ENCODE measurements around the gene RMRP.
A peak's percentile ranks its signal among the peaks of the same experiment; 100 is the strongest.

Gene RMRP

DNA sequence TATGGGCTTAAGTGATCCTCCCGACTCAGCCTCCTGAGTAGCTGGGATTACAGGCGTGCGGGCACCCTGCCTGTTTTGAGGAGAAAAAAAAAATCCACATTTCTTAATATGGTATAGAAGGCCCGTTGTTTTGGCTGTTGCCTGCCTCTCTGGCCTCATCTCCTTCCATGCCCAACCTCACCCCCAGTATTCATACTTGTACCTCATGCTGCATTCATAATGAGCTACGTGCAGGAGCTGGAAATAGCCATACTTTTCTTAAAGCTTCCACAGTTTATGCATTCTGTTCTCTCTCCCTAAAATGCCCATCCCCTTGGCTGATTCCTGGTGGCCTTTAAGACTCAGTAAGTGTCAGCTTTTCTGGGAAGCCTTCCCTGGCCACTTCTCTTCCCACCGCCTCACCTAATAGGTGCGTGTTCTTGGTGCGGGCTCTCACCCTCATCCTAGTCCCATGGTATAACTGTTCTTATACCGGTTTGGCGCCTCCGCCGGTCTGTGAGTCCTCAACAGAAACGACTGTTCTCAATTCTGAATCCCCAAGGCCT lies 34.0 kb upstream of the RMRP start:
- no peaks in the 10 kb centered on the region for H3K79me2 ChIP-seq (ENCODE audit: low read length)
- peak overlapping the region; percentile 83; the same call in 1 of the 2 replicates for H3K4me3 ChIP-seq (ENCODE audit: low read length)
- H3K27me3 ChIP-seq (ENCODE audit: low read depth, low read length) = no peaks in the 10 kb centered on the region
- H4K20me1 ChIP-seq (ENCODE audit: insufficient read depth, low read length) = no peaks in the 10 kb centered on the region; the same call in 1 of the 2 replicates
- H2AFZ ChIP-seq (ENCODE audit: low read depth, low read length) = no peak overlapping the region
- H3K9ac ChIP-seq (ENCODE audit: low read length) = no peak overlapping the region
- H3K4me1 ChIP-seq (ENCODE audit: low read length) = peaks cover 8% of the 10 kb centered on the region; the same call in 1 of the 2 replicates
- no peaks in the 10 kb centered on the region for H3K9me3 ChIP-seq (ENCODE audit: insufficient read depth, low read length)
- TF ChIP-seq, protein P1, sequence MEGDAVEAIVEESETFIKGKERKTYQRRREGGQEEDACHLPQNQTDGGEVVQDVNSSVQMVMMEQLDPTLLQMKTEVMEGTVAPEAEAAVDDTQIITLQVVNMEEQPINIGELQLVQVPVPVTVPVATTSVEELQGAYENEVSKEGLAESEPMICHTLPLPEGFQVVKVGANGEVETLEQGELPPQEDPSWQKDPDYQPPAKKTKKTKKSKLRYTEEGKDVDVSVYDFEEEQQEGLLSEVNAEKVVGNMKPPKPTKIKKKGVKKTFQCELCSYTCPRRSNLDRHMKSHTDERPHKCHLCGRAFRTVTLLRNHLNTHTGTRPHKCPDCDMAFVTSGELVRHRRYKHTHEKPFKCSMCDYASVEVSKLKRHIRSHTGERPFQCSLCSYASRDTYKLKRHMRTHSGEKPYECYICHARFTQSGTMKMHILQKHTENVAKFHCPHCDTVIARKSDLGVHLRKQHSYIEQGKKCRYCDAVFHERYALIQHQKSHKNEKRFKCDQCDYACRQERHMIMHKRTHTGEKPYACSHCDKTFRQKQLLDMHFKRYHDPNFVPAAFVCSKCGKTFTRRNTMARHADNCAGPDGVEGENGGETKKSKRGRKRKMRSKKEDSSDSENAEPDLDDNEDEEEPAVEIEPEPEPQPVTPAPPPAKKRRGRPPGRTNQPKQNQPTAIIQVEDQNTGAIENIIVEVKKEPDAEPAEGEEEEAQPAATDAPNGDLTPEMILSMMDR (IDR thresholded peaks at IDR 0.05; ENCODE audit: low read depth, low read length) = no peak
- no peak for TF ChIP-seq EZH2phosphoT487 (IDR thresholded peaks at IDR 0.05; ENCODE audit: low read depth)
- no peak overlapping the region for H3K4me2 ChIP-seq (ENCODE audit: low read length)
- peaks cover 11% of the 10 kb centered on the region for H3K36me3 ChIP-seq (replicated peaks; ENCODE audit: low read depth, low read length)
- H3K27ac ChIP-seq (ENCODE audit: low read length) = no peak overlapping the region

DNA sequence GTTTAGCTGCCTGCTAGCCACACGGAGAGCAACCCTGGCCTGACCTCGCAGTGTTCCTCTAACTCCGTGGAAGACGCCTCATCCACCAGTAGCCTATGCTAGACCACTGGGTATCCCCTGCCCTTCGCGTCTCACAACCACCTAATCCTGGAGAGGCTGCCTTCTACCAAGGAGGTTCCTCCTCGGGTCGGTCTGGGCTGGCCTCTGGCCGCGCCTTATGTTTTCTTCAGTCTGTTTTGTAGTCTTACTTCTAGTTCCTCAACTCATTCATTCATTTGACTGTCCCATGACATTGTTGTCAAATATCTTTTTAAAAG lies 33.5 kb upstream of the RMRP start:
- H3K27ac ChIP-seq (ENCODE audit: low read length) = no peak overlapping the region
- no peaks in the 10 kb centered on the region for H3K79me2 ChIP-seq (ENCODE audit: low read length)
- no peaks in the 10 kb centered on the region for H4K20me1 ChIP-seq (ENCODE audit: insufficient read depth, low read length)
- H3K36me3 ChIP-seq (replicated peaks; ENCODE audit: low read depth, low read length) = peaks cover 7% of the 10 kb centered on the region
- H3K4me2 ChIP-seq (ENCODE audit: low read length) = peak overlapping the region; percentile 68
- H3K9ac ChIP-seq (ENCODE audit: low read length) = peak overlapping the region; percentile 82
- TF ChIP-seq EZH2phosphoT487 (IDR thresholded peaks at IDR 0.05; ENCODE audit: low read depth) = no peak
- TF ChIP-seq, protein P1 (IDR thresholded peaks at IDR 0.05; ENCODE audit: low read depth, low read length) = no peak
- H3K4me3 ChIP-seq (ENCODE audit: low read length) = peak overlapping the region; percentile 83
- H3K4me1 ChIP-seq (ENCODE audit: low read length) = peaks cover 8% of the 10 kb centered on the region; the same call in 1 of the 2 replicates
- no peaks in the 10 kb centered on the region for H3K9me3 ChIP-seq (ENCODE audit: insufficient read depth, low read length)
- H3K27me3 ChIP-seq (ENCODE audit: low read depth, low read length) = no peaks in the 10 kb centered on the region
- peak overlapping the region; percentile 82 for H2AFZ ChIP-seq (ENCODE audit: low read depth, low read length)

DNA sequence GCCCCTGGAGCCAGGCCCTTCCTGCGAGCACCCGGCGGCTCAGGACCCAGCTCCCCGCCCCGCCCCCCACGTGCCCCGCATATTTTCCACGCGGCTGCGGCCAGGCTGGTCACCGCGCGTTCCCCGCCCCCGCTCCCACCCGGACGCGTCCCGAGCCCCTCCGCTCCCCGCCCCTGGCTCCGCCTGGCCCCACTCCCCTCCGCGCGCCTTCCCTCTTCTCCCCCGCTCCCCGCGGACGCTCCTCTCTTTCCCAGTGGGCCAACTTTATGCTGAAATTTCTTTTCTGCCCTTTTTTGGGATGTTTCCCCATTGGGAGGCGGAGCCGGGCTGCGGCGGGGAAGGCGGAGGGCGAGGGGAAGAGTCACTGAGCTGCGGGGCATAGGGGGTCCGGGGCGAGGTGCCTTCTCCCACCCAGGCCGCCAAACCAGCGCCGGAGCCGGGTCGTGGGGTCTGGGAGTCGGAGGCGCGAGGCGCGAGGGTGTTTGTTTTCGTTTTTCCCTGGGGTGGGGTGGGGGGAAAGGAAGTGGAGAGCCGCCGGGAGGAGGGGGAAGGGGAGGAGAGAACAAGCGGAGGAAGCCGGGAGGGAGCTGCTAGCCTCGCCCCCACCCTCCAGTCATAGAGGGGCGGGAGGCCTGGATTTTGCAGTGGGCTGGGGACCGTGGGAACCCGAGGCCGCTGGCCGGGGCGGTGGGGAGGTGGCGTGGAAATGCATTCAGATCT lies 33.0 kb upstream of the RMRP start:
- H3K36me3 ChIP-seq (replicated peaks; ENCODE audit: low read depth, low read length) = peaks cover 2% of the 10 kb centered on the region
- no peaks in the 10 kb centered on the region for H3K27me3 ChIP-seq (ENCODE audit: low read depth, low read length)
- TF ChIP-seq EZH2phosphoT487 (IDR thresholded peaks at IDR 0.05; ENCODE audit: low read depth) = no peak
- TF ChIP-seq, protein P1 (IDR thresholded peaks at IDR 0.05; ENCODE audit: low read depth, low read length) = no peak
- peak overlapping the region; percentile 82 for H3K9ac ChIP-seq (ENCODE audit: low read length)
- no peaks in the 10 kb centered on the region for H4K20me1 ChIP-seq (ENCODE audit: insufficient read depth, low read length)
- H3K79me2 ChIP-seq (ENCODE audit: low read length) = no peaks in the 10 kb centered on the region
- peak overlapping the region; percentile 82 for H2AFZ ChIP-seq (ENCODE audit: low read depth, low read length)
- H3K4me3 ChIP-seq (ENCODE audit: low read length) = peak overlapping the region; percentile 83
- no peaks in the 10 kb centered on the region for H3K9me3 ChIP-seq (ENCODE audit: insufficient read depth, low read length)
- peak overlapping the region; percentile 68 for H3K4me2 ChIP-seq (ENCODE audit: low read length)
- H3K27ac ChIP-seq (ENCODE audit: low read length) = no peak overlapping the region
- H3K4me1 ChIP-seq (ENCODE audit: low read length) = peaks cover 8% of the 10 kb centered on the region; the same call in 1 of the 2 replicates

DNA sequence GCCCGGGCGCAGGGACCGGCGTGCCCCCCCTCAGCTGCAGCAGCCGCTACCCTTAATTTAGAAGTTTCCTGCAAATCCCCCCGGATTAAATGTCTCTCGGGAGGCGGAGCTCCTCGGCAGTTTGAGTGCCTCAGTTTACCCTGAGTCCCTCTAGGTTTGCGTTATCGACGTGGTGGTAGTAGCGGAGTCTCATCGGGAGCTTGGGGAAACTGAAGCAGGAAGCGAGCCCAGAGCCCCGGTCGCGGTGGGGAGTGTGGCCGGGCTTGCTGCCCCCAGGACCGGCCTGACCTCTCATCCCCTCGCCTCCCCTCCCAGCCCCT lies 32.4 kb upstream of the RMRP start:
- Histone ChIP-seq H3K27ac (ENCODE audit: low read length) (no peak overlapping the region), H3K4me3 (ENCODE audit: low read length) (peak overlapping the region; percentile 83), H3K9ac (ENCODE audit: low read length) (peak overlapping the region; percentile 82), H4K20me1 (ENCODE audit: insufficient read depth, low read length) (no peaks in the 10 kb centered on the region), H3K4me1 (ENCODE audit: low read length) (peaks cover 8% of the 10 kb centered on the region; the same call in 1 of the 2 replicates), H3K79me2 (ENCODE audit: low read length) (no peaks in the 10 kb centered on the region), H3K27me3 (ENCODE audit: low read depth, low read length) (no peaks in the 10 kb centered on the region), H3K9me3 (ENCODE audit: insufficient read depth, low read length) (no peaks in the 10 kb centered on the region), H2AFZ (ENCODE audit: low read depth, low read length) (peak overlapping the region; percentile 22; the same call in 1 of the 2 replicates), H3K4me2 (ENCODE audit: low read length) (peak overlapping the region; percentile 68), H3K36me3 (replicated peaks; ENCODE audit: low read depth, low read length) (no peaks in the 10 kb centered on the region)
- TF ChIP-seq, protein P1 (IDR thresholded peaks at IDR 0.05; ENCODE audit: low read depth, low read length) = no peak
- no peak for TF ChIP-seq EZH2phosphoT487 (IDR thresholded peaks at IDR 0.05; ENCODE audit: low read depth)

Measured in OCI-LY3 (cell line).